ENCODE measurements around the gene MCTP1.

The MCTP1 gene

GRCh38 chr5:94775088-94775487 lies 509.8 kb downstream of the MCTP1 start:
- Histone ChIP-seq H3K4me3 (ENCODE audit: low read depth, low read length) (no peak overlapping the region), H3K27ac (no peak overlapping the region), H3K27me3 (replicated peaks) (no peaks in the 10 kb centered on the region), H3K36me3 (replicated peaks) (no peaks in the 10 kb centered on the region)
- DNase-seq: no peak
- TF ChIP-seq CTCF (IDR thresholded peaks at IDR 0.05; ENCODE audit: low read depth, low read length, missing control alignments): no peak
- in situ Hi-C loops (cut with HindIII; ENCODE audit: low pct_ligation_motif_present, low sequenced_read_pairs): no loop called here

GRCh38 chr5:94771742-94772141 lies 513.2 kb downstream of the MCTP1 start:
- no peak overlapping the region for H3K4me3 ChIP-seq (ENCODE audit: low read depth, low read length)
- no peaks in the 10 kb centered on the region for H3K36me3 ChIP-seq (replicated peaks)
- in situ Hi-C loops (cut with HindIII; ENCODE audit: low pct_ligation_motif_present, low sequenced_read_pairs): no loop called here
- no peak overlapping the region for H3K27ac ChIP-seq
- DNase-seq: no peak
- no peak for TF ChIP-seq CTCF (IDR thresholded peaks at IDR 0.05; ENCODE audit: low read depth, low read length, missing control alignments)
- no peaks in the 10 kb centered on the region for H3K27me3 ChIP-seq (replicated peaks)

- in situ Hi-C loops (cut with HindIII; ENCODE audit: low pct_ligation_motif_present, low sequenced_read_pairs): no loop called here
- Histone ChIP-seq H3K4me3 (ENCODE audit: low read depth, low read length) (no peak overlapping the region), H3K36me3 (replicated peaks) (no peaks in the 10 kb centered on the region), H3K27ac (no peak overlapping the region), H3K27me3 (replicated peaks) (no peaks in the 10 kb centered on the region)
- no peak for DNase-seq
- no peak for TF ChIP-seq CTCF (IDR thresholded peaks at IDR 0.05; ENCODE audit: low read depth, low read length, missing control alignments)
These were observed 514.9 kb downstream of the MCTP1 start for GRCh38 chr5:94769996-94770395.

- no peak overlapping the region for H3K4me3 ChIP-seq (ENCODE audit: low read depth, low read length)
- TF ChIP-seq CTCF (IDR thresholded peaks at IDR 0.05; ENCODE audit: low read depth, low read length, missing control alignments): no peak
- in situ Hi-C loops (cut with HindIII; ENCODE audit: low pct_ligation_motif_present, low sequenced_read_pairs): no loop called here
- no peaks in the 10 kb centered on the region for H3K36me3 ChIP-seq (replicated peaks)
- no peaks in the 10 kb centered on the region for H3K27me3 ChIP-seq (replicated peaks)
- H3K27ac ChIP-seq: no peak overlapping the region
- DNase-seq: no peak
These were observed 523.1 kb downstream of the MCTP1 start for GRCh38 chr5:94761786-94762185.

- no peak for DNase-seq
- Histone ChIP-seq H3K27me3 (replicated peaks) (no peaks in the 10 kb centered on the region), H3K4me3 (ENCODE audit: low read depth, low read length) (no peak overlapping the region), H3K27ac (no peak overlapping the region), H3K36me3 (replicated peaks) (no peaks in the 10 kb centered on the region)
- in situ Hi-C loops (cut with HindIII; ENCODE audit: low pct_ligation_motif_present, low sequenced_read_pairs): no loop called here
- no peak for TF ChIP-seq CTCF (IDR thresholded peaks at IDR 0.05; ENCODE audit: low read depth, low read length, missing control alignments)
These were observed 523.8 kb downstream of the MCTP1 start for GRCh38 chr5:94761055-94761454.

- DNase-seq: no peak
- Histone ChIP-seq H3K27me3 (replicated peaks) (no peaks in the 10 kb centered on the region), H3K27ac (no peak overlapping the region), H3K4me3 (ENCODE audit: low read depth, low read length) (no peak overlapping the region), H3K36me3 (replicated peaks) (no peaks in the 10 kb centered on the region)
- no peak for TF ChIP-seq CTCF (IDR thresholded peaks at IDR 0.05; ENCODE audit: low read depth, low read length, missing control alignments)
- in situ Hi-C loops (cut with HindIII; ENCODE audit: low pct_ligation_motif_present, low sequenced_read_pairs): no loop called here
These were observed 524.9 kb downstream of the MCTP1 start for GRCh38 chr5:94759961-94760360.

Data from brain microvascular endothelial cell (primary cell).